ENCODE measurements around the gene PALLD.

- TF ChIP-seq FOXM1 (CRISPR knock-in tag; IDR thresholded peaks at IDR 0.05) (no peak), JUN (CRISPR knock-in tag; IDR thresholded peaks at IDR 0.05) (no peak), IRF1 (CRISPR knock-in tag; IDR thresholded peaks at IDR 0.05; ENCODE audit: low read depth) (no peak), REPIN1 (CRISPR knock-in tag; IDR thresholded peaks at IDR 0.05; ENCODE audit: borderline replicate concordance, low read depth) (no peak), ZNF556 (CRISPR knock-in tag; IDR thresholded peaks at IDR 0.05; ENCODE audit: borderline replicate concordance) (no peak), ZBTB7A (CRISPR knock-in tag; IDR thresholded peaks at IDR 0.05) (no peak), CEBPB (IDR thresholded peaks at IDR 0.05; ENCODE audit: borderline replicate concordance, low read depth, low read length) (no peak), MEIS1 (CRISPR knock-in tag; IDR thresholded peaks at IDR 0.05; ENCODE audit: borderline replicate concordance) (no peak)
- TF ChIP-seq, protein P1, sequence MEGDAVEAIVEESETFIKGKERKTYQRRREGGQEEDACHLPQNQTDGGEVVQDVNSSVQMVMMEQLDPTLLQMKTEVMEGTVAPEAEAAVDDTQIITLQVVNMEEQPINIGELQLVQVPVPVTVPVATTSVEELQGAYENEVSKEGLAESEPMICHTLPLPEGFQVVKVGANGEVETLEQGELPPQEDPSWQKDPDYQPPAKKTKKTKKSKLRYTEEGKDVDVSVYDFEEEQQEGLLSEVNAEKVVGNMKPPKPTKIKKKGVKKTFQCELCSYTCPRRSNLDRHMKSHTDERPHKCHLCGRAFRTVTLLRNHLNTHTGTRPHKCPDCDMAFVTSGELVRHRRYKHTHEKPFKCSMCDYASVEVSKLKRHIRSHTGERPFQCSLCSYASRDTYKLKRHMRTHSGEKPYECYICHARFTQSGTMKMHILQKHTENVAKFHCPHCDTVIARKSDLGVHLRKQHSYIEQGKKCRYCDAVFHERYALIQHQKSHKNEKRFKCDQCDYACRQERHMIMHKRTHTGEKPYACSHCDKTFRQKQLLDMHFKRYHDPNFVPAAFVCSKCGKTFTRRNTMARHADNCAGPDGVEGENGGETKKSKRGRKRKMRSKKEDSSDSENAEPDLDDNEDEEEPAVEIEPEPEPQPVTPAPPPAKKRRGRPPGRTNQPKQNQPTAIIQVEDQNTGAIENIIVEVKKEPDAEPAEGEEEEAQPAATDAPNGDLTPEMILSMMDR (CRISPR knock-in tag; IDR thresholded peaks at IDR 0.05), result no peak
- TF ChIP-seq, protein P2, sequence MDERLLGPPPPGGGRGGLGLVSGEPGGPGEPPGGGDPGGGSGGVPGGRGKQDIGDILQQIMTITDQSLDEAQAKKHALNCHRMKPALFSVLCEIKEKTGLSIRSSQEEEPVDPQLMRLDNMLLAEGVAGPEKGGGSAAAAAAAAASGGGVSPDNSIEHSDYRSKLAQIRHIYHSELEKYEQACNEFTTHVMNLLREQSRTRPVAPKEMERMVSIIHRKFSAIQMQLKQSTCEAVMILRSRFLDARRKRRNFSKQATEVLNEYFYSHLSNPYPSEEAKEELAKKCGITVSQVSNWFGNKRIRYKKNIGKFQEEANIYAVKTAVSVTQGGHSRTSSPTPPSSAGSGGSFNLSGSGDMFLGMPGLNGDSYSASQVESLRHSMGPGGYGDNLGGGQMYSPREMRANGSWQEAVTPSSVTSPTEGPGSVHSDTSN (CRISPR knock-in tag; IDR thresholded peaks at IDR 0.05), result no peak
Observed at GRCh38 chr4:168907119-168907698, 410.4 kb downstream of the PALLD start.
